GM12872 (cell line): ENCODE results near the gene QRICH1.

ENCODE experiments used
- TF ChIP-seq, protein P1 (sequence below): IDR thresholded peaks from 3 replicates; pipeline ENCODE4 v1.5.1; 2011; ENCODE audit warnings: low read depth, mild to moderate bottlenecking, low read length, moderate library complexity; ENCODE audit not compliant: insufficient read depth

QRICH1 gene

DNA sequence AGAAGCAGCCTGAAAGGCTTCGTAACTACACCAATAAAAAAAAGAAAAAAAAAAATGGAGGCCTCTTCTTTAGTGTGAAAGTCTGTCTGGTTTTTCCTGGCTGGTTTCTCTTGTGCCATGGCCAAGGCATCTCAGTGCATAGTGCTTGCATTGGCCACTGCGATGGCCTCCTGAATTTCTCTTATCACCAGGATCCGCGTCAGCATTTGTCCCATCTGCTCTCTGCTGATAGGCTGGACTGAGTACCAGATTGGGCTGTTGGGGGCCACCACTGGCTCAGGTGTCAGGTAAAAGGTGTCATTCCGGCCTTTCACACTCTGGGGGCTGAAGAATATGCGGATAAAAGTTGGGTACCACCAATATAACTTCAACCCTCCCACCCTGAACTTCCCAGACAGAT, 63.5 kb downstream of the QRICH1 start:
- TF ChIP-seq, protein P1, sequence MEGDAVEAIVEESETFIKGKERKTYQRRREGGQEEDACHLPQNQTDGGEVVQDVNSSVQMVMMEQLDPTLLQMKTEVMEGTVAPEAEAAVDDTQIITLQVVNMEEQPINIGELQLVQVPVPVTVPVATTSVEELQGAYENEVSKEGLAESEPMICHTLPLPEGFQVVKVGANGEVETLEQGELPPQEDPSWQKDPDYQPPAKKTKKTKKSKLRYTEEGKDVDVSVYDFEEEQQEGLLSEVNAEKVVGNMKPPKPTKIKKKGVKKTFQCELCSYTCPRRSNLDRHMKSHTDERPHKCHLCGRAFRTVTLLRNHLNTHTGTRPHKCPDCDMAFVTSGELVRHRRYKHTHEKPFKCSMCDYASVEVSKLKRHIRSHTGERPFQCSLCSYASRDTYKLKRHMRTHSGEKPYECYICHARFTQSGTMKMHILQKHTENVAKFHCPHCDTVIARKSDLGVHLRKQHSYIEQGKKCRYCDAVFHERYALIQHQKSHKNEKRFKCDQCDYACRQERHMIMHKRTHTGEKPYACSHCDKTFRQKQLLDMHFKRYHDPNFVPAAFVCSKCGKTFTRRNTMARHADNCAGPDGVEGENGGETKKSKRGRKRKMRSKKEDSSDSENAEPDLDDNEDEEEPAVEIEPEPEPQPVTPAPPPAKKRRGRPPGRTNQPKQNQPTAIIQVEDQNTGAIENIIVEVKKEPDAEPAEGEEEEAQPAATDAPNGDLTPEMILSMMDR, result no peak

DNA sequence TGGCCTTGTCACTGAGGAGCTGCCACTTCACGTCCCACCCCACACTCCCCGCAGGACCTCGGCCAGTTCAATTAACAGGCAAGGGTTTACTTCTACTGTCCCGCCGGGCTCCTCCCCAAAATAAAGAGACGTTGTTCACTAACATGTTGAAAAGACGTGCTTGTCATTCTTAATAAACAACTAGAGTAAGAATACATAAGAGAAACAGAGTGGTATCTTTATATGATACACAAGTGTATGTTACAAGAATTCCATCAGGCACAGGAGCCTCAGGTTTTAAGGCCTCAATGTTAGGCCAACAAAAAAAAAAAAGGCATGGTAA, 64.3 kb downstream of the QRICH1 start:
- TF ChIP-seq, protein P1, result no peak

DNA sequence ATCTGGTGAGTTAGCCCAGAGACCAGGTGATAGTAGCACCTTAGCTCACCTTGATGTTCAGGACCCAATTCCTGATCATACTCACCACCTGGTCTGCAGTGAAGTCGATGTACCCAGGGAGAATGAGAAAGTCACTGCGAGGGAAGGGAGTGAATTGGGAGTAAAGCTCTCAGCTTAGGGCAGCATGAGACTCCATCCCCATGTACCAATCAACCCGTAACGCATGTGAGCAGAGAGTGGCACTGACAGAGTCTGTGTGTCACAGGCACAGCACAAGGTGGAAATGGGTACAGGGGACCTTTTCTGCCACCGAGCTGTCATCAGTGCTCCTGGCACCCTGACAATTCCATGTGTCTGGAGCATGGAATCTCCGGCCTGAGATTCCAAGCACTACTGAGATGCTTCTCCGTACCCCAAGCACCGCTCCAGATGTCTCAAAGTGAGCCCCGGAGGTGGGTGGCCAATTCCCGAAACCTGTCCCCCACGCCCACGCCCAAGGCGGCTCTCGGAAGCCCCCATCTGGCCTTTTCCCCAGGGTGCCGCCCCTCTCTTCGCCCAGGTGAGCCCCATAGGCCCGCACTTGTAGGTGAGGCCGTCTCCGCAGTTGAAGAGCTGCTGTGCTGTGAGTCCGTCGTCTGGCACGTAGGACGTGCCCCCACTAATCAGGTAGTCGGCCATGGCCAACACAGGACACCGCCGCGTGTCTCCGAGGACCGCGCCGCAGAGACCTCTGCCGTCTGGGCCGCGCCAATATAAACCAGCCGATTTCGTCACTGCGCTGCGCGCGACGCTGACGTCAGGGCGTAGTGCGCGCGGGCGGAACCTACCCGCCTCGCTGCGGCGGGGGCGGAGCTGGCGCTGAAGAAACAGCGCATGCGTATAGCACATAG, 65.0 kb downstream of the QRICH1 start, which contains the start of gene IMPDH2:
Gene IMPDH2 (minus strand): TSS at position 726 of the 890 bp plus-strand sequence. CDS start 48 bp downstream, at position 678.
- TF ChIP-seq, protein P1, result no peak

DNA sequence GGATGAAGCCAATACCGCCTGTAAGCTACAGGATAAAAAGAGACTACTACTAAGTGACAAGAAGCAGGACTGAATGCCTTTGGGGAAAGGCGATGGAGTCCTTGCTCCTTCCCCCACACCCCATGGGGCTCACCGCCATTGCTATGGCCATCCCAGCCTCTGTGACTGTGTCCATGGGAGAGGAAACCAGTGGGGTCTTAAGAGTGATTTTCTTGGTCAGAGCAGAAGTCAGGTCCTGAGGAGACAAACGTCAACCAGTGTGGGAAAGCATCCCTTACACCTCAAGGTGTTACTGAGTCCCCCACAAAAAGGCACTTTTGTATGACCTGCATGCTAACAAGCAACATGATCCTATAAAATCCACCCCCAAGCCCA, 65.6 kb downstream of the QRICH1 start:
- TF ChIP-seq, protein P1, result no peak

DNA sequence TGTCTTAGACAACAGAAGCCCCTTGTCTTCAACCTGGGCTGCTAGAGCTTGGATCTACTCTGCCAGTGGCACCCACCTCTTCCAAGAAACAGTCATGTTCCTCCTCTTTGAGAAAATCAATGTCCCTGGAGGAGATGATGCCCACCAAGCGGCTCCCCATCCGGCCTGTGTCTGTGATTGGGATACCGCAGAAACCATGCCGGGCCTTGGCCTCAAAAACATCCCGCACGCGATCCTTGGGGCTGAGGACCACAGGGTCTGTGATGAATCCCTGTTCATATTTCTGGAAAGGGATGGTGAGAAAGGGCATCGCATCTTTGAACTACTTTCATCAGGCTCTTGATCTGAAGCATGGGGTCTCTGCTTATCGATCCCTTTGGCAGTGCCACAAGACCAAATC, 66.2 kb downstream of the QRICH1 start:
- TF ChIP-seq, protein P1, result no peak

DNA sequence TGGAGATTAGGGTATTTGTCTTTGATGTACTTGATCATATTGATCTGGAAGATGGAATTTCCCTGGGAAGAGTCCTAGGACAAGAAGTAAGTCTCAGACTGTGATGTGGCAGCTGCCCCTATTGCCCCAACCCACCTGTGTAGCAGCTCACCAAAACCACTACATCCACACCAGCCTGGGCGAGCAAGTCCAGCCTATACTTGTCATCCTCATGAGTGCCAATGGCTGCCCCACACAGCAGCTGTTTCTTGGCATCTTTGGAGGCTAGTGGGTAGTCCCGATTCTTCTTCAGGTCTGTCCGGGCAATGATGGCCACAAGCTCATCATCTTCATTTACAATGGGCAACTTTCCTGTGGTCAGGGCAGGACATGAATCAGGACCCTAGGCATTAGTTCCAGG, 67.3 kb downstream of the QRICH1 start:
- TF ChIP-seq, protein P1, result no peak

DNA sequence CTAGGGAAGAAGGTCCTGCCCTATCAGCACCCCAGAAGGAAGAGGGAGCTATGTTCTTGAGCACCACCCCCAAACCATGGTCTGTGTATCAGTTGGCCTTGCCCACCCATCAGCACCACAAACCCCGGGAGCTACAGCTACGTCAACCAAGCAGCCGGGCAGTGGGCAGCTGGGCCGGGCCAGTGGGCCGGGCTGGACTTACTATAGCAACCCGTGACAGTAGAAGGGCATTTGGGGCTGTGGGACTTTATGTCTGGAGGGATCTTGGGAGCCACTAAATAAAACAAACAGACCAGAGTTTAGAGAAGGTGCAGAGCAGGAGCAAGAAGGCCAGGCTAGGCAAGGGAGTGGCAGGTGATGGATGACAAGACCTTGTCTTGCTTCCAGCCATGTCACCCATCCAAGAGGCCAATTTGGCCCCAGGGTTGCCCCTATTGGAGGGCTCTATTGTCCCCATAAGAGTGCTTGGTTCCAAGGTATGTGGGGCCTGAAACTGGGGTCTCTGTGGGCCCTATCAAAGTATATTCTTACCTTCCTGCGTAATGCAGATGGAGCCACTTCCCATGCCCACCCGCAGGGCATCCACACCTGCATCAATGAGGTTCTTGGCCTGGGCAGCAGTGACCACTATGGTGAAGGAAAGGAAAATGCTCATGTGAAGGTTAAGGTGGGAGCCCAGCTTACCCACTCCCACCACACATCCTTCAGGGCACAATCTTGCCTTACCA, 67.9 kb downstream of the QRICH1 start:
- TF ChIP-seq, protein P1, result no peak
